Measurements from ENCODE around the gene CCSER2. TPM values are rescaled to one million over a fixed set of nuclear protein-coding genes. Genes with fewer than 3 reads are reported as not detected.

The CCSER2 gene
- total and polyA plus RNA-seq, 4 donors = 54.1 to 108 (median 66.8) TPM

DNA sequence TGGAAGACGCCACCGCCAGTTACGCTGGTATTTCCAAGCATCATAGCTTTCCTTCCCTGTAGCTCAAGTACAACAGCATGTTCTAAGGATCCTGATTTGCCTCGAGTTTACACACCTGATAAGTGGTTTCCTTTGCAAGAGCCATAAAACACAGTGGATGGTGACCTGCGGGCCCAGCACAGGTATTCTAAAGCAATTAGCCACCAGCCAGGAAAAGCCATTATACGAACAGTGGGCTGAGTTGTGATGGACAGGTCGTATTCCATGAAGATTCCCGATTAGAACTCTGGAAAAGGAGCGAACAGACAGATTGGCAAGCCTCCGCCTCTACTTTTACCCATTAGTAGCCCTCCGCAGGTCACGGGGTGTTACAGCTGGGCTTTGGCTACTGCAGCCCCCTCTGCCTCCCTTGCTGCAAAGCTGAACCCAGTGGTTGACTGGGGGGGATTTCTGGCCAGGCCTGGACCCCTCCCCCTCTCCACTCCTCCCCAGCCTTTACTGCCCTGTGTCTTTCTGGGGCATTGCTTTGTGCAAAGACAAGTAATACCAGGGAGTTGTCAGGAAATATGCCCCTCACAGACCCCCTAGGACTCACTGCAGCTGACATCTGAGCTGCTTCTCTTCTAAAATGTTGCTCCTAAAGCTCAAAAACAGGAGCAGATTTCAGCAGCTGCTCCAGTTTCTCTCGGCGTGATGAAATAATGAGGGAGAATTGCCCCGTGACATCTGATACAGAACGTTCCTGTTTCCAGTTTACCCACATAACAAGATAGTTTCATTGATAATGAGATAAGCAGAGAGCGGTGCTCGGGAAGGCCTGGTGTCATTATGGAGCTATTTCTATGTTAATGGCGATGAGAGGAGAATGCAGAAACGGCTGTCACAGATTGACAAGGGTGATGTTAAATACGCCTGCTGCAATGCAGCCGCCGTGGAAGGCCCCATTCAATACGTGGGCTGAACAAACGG is 214.4 kb downstream of the CCSER2 start:
- Histone ChIP-seq H3K27me3 (ENCODE audit: control insufficient read depth, insufficient read depth, low read length) (peaks cover 2% of the 10 kb centered on the region), H3K9me3 (ENCODE audit: control insufficient read depth, insufficient read depth, low read length) (no peaks in the 10 kb centered on the region), H3K4me1 (ENCODE audit: control insufficient read depth, insufficient read depth, low read length) (peaks cover 19% of the 10 kb centered on the region), H3K4me3 (ENCODE audit: low read depth, low read length) (no peak overlapping the region), H3K36me3 (ENCODE audit: control insufficient read depth, insufficient read depth, low read length) (no peaks in the 10 kb centered on the region), H3K27ac (ENCODE audit: low read depth, low read length) (no peak overlapping the region)
- WGBS (ENCODE audit: insufficient coverage) = 63% methylated on average over 14 of the region's 25 CpGs
- DNase-seq (ENCODE audit: low read depth in 4 of 6, low spot score in 6 of 6) = peak in 1 of 6 donors; percentile 90

DNA sequence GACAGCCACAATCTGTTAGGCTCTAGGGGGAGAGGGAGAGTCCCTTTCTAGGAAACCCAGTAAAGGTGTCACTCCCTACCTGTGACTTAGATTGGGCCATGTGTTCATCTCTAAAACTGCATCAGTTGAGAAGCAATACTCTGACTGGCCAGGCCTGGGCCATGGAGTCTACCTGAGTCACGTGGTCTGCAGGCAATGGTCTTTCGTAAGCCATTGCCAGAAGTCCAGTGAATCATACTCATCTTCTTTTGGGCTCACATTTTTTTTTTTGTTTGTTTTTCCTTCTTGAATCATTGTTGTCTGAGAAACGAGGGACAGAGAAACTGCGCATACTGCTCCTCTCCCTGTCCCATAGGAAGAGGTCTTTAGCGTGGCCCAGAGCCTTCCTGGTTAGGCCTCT is 215.6 kb downstream of the CCSER2 start:
- Histone ChIP-seq H3K36me3 (ENCODE audit: control insufficient read depth, insufficient read depth, low read length) (no peaks in the 10 kb centered on the region), H3K4me3 (ENCODE audit: low read depth, low read length) (no peak overlapping the region), H3K4me1 (ENCODE audit: control insufficient read depth, insufficient read depth, low read length) (peaks cover 19% of the 10 kb centered on the region), H3K27me3 (ENCODE audit: control insufficient read depth, insufficient read depth, low read length) (peaks cover 2% of the 10 kb centered on the region), H3K27ac (ENCODE audit: low read depth, low read length) (no peak overlapping the region), H3K9me3 (ENCODE audit: control insufficient read depth, insufficient read depth, low read length) (no peaks in the 10 kb centered on the region)
- DNase-seq (ENCODE audit: low read depth in 4 of 6, low spot score in 6 of 6) = no peak
- 96% methylated on average over 4 of the region's 5 CpGs for WGBS (ENCODE audit: insufficient coverage)

DNA sequence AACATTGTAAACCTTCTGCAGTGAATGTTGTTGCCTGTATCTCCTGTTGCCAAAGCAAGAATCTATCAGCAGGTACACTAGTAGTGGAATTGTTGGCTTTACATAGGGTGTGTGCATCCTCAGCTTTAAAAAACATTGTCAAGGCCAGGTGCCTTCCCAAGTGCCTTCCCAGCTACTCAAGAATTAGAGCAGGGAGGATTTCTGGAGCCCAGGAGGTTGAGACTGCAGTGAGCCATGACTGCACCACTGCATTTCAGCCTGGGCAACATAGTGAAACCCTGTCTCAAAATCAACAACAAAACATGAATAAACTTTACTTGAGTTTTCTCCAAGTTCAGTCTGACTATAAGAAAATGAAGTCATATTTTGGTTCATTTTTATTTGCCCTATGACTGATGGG is 217.3 kb downstream of the CCSER2 start:
- Histone ChIP-seq H3K4me1 (ENCODE audit: control insufficient read depth, insufficient read depth, low read length) (peaks cover 15% of the 10 kb centered on the region), H3K27ac (ENCODE audit: low read depth, low read length) (no peak overlapping the region), H3K36me3 (ENCODE audit: control insufficient read depth, insufficient read depth, low read length) (no peaks in the 10 kb centered on the region), H3K9me3 (ENCODE audit: control insufficient read depth, insufficient read depth, low read length) (no peaks in the 10 kb centered on the region), H3K27me3 (ENCODE audit: control insufficient read depth, insufficient read depth, low read length) (no peaks in the 10 kb centered on the region), H3K4me3 (ENCODE audit: low read depth, low read length) (no peak overlapping the region)
- DNase-seq (ENCODE audit: low read depth in 4 of 6, low spot score in 6 of 6) = no peak

DNA sequence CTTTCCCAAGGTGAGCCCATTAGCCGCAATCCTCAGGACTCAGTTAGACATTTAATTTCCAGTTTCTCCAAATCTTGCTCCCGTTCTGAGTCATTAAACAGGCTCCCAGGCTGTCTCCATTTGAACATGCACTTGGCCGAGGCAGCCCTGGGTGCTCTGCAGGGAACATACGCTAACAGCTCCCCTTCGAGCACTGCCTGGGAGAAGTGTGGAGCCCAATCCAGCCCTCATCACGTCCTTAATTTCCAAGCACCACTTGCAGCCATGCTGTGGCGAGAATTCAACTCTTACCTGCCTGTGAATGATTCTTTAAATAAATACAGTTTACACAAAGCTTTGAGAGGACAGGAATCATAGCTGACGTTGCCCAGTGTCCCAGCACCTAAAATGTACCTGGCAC is 218.2 kb downstream of the CCSER2 start:
- no peak for DNase-seq (ENCODE audit: low read depth in 4 of 6, low spot score in 6 of 6)
- Histone ChIP-seq H3K4me3 (ENCODE audit: low read depth, low read length) (no peak overlapping the region), H3K4me1 (ENCODE audit: control insufficient read depth, insufficient read depth, low read length) (peaks cover 8% of the 10 kb centered on the region), H3K36me3 (ENCODE audit: control insufficient read depth, insufficient read depth, low read length) (no peaks in the 10 kb centered on the region), H3K9me3 (ENCODE audit: control insufficient read depth, insufficient read depth, low read length) (no peaks in the 10 kb centered on the region), H3K27me3 (ENCODE audit: control insufficient read depth, insufficient read depth, low read length) (no peaks in the 10 kb centered on the region), H3K27ac (ENCODE audit: low read depth, low read length) (no peak overlapping the region)
- 85% methylated on average over 6 of the region's 8 CpGs for WGBS (ENCODE audit: insufficient coverage)

DNA sequence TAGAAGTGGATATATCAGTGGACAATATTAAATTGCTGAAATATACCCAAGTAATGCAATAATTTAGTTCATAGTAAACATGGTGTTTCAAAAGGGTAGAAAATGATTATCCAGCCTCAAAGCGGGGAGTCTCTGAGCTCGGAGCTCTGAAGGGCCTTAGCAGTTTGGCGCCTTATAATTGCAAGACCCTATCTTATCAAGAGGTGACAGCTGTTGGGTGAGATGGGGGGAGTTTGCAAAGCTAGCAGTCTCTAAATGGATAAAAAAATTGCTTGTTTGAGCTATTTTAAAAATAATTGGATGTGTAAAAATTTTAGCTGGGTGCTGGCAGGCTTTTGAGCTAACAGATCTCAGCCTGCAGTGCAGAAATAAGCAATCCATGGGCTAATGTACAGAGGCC is 219.2 kb downstream of the CCSER2 start:
- no peak for DNase-seq (ENCODE audit: low read depth in 4 of 6, low spot score in 6 of 6)
- Histone ChIP-seq H3K9me3 (ENCODE audit: control insufficient read depth, insufficient read depth, low read length) (no peaks in the 10 kb centered on the region), H3K27ac (ENCODE audit: low read depth, low read length) (no peak overlapping the region), H3K27me3 (ENCODE audit: control insufficient read depth, insufficient read depth, low read length) (no peaks in the 10 kb centered on the region), H3K36me3 (ENCODE audit: control insufficient read depth, insufficient read depth, low read length) (no peaks in the 10 kb centered on the region), H3K4me3 (ENCODE audit: low read depth, low read length) (no peak overlapping the region), H3K4me1 (ENCODE audit: control insufficient read depth, insufficient read depth, low read length) (peaks cover 8% of the 10 kb centered on the region)
- 100% methylated on average over 1 of the region's 3 CpGs for WGBS (ENCODE audit: insufficient coverage)

DNA sequence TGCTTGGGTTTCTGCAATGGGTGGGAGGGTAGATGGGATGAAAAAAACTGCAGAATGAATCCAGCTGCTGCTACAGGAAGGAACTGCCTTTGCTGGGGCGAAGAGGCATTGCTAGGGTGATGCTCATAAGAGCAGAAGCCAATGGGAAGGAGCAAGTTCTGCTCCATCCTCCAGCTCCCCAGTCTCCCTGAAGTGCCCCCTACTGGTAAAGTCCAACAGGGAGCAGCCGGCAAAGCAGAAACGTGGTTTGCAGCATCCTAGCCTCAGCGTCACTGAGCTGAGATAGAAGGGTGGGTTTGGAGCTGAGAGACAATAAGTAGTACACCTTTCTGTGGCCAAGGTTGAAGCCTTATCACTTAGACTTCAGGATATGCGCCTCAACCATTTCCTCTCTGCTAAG is 220.5 kb downstream of the CCSER2 start:
- Histone ChIP-seq H3K36me3 (ENCODE audit: control insufficient read depth, insufficient read depth, low read length) (no peaks in the 10 kb centered on the region), H3K9me3 (ENCODE audit: control insufficient read depth, insufficient read depth, low read length) (no peaks in the 10 kb centered on the region), H3K4me1 (ENCODE audit: control insufficient read depth, insufficient read depth, low read length) (peaks cover 4% of the 10 kb centered on the region), H3K27me3 (ENCODE audit: control insufficient read depth, insufficient read depth, low read length) (no peaks in the 10 kb centered on the region), H3K4me3 (ENCODE audit: low read depth, low read length) (no peak overlapping the region), H3K27ac (ENCODE audit: low read depth, low read length) (no peak overlapping the region)
- no peak for DNase-seq (ENCODE audit: low read depth in 4 of 6, low spot score in 6 of 6)
- 53% methylated on average over 4 of the region's 5 CpGs for WGBS (ENCODE audit: insufficient coverage)

DNA sequence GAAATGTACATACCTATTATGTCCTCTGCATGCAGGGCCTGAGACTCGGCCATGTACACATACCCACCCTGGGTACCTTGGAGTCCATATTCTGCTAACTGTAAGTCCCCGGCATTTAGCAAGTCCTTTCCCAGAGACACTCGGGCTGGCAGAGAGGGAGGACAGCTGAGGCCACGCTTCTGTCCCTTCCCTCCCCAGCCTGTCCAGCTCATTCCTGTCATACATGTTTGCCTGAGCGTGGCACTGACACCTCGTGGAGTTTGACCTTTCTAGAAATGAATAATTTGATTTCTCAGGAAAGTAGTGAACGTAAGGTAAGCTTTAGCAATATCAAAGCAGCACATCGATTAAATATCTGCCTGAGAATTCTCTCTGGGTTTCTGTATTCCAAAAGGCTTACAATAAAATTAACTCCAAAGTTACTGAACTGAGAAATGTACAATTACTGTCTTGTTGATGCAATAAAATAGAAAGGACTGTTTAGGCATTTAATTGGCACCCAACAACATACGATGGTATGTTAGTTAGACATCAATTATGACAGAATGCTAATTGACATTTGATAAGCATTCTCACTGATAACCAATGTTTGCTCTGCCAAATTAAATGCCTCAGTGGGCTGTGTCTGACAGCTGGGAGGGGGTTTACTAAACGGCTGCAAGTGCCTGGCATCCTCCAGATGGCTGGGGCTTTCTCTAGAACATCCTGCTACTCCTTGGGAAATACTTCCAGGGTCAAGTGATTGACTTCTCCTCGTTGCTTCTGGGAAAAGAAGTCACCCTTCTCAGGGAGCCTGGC is 221.2 kb downstream of the CCSER2 start:
- H3K4me3 ChIP-seq (ENCODE audit: low read depth, low read length) = no peak overlapping the region
- no peaks in the 10 kb centered on the region for H3K9me3 ChIP-seq (ENCODE audit: control insufficient read depth, insufficient read depth, low read length)
- H3K4me1 ChIP-seq (ENCODE audit: control insufficient read depth, insufficient read depth, low read length) = peaks cover 4% of the 10 kb centered on the region
- H3K36me3 ChIP-seq (ENCODE audit: control insufficient read depth, insufficient read depth, low read length) = no peaks in the 10 kb centered on the region
- H3K27ac ChIP-seq (ENCODE audit: low read depth, low read length) = no peak overlapping the region
- WGBS (ENCODE audit: insufficient coverage) = 47% methylated on average over 6 of the region's 11 CpGs
- H3K27me3 ChIP-seq (ENCODE audit: control insufficient read depth, insufficient read depth, low read length) = no peaks in the 10 kb centered on the region
- peak in 1 of 6 donors; percentile 68 for DNase-seq (ENCODE audit: low read depth in 4 of 6, low spot score in 6 of 6)

DNA sequence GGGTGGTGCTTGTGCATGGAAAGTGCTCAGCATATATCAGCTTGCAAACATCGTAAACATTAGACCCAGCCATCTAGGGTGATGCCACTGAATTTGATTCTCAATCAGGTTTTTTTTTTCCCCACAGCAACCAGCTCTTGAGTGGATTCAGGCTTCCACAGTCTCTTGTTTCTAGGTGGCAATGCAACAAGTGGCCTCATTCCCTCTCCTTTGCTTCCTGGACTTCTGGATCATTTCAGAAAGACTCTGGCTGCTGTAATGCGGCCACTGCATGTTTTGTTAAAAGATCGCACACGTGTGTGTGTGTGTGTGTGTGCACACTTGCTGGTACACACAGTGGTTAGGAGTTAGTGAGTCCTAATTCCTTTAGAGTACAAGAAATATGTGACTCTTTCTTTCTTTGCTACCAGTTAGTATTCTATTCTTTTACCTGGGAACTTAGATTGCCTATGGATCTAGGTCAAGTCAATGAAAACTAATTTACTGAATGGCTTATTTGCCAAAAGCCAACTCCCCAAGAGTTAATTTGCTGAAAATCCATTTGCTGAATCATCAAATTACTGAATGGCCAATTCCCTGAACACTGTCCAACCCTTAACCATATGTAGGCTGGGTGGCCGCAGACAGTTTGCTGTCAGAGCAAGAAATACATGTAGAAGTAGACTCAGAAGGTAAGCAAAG is 222.5 kb downstream of the CCSER2 start:
- Histone ChIP-seq H3K9me3 (ENCODE audit: control insufficient read depth, insufficient read depth, low read length) (no peaks in the 10 kb centered on the region), H3K36me3 (ENCODE audit: control insufficient read depth, insufficient read depth, low read length) (no peaks in the 10 kb centered on the region), H3K27me3 (ENCODE audit: control insufficient read depth, insufficient read depth, low read length) (no peaks in the 10 kb centered on the region), H3K4me3 (ENCODE audit: low read depth, low read length) (no peak overlapping the region), H3K27ac (ENCODE audit: low read depth, low read length) (no peak overlapping the region), H3K4me1 (ENCODE audit: control insufficient read depth, insufficient read depth, low read length) (peaks cover 4% of the 10 kb centered on the region)
- 85% methylated on average over 1 of the region's 5 CpGs for WGBS (ENCODE audit: insufficient coverage)
- DNase-seq (ENCODE audit: low read depth in 4 of 6, low spot score in 6 of 6) = no peak

DNA sequence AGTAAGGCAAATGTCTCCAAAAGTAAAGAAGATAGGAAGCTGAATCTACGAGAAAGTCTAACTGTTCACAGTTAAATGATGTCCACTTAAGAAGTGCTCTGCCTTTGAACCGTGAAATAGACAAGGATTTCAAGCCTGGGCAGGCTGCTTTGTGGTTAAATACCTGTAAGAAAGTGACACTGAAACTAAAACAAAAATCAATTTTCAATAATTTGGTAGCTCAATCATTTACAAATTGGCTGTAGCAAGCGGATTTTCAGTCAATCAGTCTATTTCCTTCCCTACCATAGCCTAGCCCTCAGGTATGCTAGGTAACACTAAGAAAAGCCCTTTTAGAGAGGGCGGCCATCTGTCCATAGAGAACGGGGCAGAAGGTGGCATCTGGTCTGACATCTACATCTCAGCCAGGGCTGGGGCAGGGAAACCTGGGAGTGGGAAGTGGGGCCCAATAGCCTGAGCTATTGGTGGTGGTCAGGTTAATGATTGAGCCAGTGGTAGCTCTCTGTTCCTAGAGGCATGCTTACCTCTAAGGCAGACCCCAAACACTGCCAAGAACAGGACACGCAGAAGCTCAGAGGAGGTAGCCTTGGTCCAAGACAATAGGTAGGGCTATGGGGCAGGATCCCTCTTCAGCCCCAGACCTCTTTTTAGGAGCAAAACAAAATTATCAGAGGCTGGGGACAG is 223.2 kb downstream of the CCSER2 start:
- Histone ChIP-seq H3K27me3 (ENCODE audit: control insufficient read depth, insufficient read depth, low read length) (no peaks in the 10 kb centered on the region), H3K4me3 (ENCODE audit: low read depth, low read length) (no peak overlapping the region), H3K27ac (ENCODE audit: low read depth, low read length) (no peak overlapping the region), H3K4me1 (ENCODE audit: control insufficient read depth, insufficient read depth, low read length) (peaks cover 4% of the 10 kb centered on the region), H3K36me3 (ENCODE audit: control insufficient read depth, insufficient read depth, low read length) (no peaks in the 10 kb centered on the region), H3K9me3 (ENCODE audit: control insufficient read depth, insufficient read depth, low read length) (no peaks in the 10 kb centered on the region)
- no peak for DNase-seq (ENCODE audit: low read depth in 4 of 6, low spot score in 6 of 6)
- WGBS (ENCODE audit: insufficient coverage) = 69% methylated on average over 3 of the region's 6 CpGs
